CD4-positive, alpha-beta T cell treated with Interleukin-4 for 1 hour (primary cell): ENCODE data around the gene BRF1.

Experiments used
- DNase-seq, 2 donors: peaks; one replicate each; pipeline ENCODE4 v3.0.0-alpha.2; 2020 to 2022

BRF1 gene

DNA sequence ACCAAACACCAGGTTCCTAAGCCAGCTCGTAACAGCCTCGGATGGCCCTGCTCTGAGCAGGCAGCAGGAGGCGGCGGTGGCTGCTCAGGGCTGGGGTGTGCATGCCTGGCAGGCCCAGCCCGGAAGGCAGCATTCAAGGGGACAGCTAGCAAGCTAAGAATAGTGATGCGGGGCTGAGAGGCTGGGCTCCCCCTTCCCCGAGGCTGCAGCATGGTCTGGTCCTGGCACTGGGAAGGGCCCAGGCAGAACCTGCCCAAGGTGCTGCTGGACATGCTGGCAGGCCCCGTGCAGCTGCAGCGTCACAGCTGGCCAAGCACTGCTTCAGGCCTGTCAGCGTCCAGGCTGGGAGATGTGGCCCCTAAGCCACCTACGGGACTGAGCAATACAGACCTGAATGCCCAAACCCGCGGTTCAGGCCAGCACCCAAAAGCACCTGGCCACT lies 93.3 kb downstream of the BRF1 start:
- no peak for DNase-seq

DNA sequence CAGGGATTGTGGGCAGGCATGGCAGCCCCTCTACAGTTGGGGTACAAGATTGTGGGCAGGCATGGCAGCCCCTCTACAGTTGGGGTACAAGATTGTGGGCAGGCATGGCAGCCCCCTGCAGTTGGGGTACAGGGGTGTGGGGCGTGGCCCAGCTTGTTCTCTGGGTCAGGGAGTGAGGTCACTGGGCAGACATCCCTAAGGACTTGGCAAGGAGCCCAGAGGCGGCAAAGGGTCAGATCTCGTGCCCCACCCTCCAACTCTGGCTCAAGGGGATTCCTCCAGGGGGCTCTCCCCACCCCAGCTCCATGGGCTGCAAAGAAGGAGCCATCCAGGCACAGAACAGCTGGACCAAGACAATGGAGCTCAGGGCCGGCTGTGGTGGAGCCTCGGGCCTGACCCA lies 93.9 kb downstream of the BRF1 start:
- DNase-seq, result no peak

DNA sequence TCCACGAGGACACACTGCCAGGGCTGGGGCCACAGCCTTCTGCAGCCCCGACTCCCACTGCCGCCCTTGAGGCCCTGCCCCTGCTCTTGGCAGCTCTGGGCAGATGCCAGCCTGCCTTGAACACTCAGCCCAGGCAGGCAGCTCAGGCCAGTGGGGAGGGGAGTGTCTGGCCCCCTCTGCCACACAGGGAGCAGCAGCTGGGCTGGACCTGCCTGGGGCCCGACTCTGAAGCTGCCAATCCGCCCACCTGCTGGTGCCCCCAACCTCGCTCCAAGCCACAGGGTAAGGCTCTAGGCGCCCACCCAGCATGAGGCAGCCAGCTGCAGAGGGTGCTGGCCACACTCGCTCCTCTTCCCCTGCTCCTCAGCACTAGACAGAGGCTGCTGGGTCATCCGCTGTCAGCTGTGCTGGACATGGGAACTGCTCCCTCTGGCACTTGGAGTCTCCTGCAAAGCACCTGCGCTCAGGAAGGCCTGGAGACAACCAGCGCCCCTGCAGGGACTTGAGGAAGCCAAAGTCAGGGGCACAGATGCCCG lies 95.1 kb downstream of the BRF1 start:
- DNase-seq, result no peak

DNA sequence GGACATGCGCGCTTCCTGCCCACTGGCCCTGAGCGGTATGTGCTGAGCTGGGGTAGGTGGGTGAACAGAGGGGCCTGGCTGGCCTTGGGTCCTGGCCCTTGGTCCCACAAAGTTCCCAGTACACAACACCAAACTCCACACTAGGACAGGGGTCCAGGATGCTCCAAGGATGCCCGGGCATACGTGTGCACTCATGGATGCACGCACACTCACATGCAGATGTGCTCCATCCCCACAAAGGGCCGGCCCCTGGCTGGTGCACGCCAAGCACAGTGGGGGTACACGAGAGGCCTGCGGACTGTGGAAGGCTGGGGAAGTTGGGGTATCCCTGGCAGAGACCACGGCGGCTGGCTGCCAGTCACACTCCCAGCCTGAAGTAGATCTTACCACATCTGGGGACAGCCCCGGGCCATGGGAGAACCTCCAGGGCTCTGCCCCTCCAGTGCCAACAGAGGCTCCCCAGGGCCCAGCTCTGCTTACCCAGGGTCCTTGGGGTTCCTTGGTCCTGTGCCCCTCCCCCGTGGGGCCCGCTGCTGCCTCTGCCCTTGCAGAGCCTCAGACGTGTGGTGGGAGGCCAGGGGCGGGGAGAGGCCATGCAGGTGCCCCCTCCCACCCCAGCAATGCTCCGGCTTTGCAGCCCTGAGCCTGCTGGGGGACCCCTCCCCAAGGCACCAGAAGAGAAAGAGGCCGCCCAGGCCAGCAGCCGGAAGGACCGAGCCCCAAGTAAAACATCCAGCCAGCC lies 95.7 kb downstream of the BRF1 start:
- DNase-seq, result no peak

DNA sequence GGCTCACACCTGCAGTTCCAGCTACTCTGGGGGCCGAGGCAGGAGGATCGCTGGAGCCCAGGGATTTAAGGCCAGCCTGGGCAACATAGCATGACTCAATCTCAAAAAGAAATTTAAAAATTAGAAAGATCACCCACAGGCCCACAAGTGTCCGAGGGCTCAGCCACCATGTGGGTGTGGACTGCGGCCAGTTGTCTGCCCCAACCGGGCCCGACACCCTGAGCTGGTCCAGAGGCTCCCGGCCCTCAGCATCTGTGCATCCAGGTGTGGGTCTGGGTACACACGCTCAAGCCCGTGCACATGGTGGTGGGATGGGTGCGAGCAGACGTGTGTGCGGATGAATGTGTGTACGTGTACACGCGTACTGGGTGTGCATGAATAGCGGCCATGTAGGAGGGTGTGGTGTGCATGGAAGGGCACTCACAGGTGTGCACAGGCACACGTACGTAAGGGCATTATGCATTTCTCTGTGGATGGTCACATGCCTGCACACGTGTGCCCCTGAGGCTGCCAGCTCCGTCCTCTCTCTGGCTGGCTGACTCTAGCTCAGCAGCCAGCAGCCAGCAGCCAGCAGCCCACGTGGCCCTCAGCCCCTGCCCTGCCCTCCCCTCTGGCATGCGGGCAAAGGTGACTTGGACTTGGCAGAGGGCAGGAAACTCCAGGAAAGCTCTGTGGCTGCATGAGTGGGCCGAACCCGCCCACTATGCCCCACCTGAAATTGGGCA lies 96.4 kb downstream of the BRF1 start:
- DNase-seq, result no peak

DNA sequence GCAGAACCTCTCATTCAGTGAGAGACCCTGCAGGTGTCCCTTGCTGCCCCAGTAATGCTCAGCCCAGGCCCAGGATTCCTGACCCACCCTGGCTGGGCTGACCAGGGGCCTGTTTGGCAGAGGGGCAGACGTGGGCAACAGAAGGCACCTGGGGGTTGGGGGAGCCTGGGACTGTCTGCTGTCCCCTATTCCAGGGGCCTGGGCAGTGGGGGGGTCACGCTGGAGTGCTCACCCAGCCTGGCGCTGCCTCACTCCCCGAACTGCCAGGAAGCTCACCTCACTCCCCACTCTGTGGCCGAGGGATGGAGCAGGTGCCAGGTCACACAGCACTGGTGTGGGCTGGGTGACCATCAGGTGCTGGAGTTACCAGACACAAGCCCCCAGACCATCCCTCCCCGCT lies 97.1 kb downstream of the BRF1 start:
- no peak for DNase-seq

DNA sequence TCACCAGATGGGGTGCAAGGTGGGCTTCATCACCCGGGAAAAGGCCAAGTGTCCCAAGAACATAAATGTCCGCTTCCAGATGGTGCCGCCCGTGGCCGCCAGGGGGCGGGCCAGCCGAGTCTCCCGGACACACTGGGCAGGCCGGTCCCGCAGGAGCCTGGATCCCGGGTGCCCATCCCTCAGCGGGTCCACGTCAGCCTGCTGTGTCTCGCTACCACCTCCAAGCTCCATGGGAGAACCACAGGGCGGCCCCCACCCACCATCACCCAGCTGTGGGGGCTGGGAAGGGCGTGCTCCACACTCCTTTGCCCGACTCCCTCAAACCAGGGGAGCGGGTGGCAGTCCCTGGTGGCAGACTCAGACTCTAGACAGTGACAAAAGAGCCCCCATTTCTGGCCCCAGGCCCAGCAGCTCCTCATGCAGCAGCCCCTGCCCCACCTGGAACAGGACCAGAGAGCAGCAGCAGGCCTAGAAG lies 97.7 kb downstream of the BRF1 start:
- peak; percentile 53 to 57 for DNase-seq

DNA sequence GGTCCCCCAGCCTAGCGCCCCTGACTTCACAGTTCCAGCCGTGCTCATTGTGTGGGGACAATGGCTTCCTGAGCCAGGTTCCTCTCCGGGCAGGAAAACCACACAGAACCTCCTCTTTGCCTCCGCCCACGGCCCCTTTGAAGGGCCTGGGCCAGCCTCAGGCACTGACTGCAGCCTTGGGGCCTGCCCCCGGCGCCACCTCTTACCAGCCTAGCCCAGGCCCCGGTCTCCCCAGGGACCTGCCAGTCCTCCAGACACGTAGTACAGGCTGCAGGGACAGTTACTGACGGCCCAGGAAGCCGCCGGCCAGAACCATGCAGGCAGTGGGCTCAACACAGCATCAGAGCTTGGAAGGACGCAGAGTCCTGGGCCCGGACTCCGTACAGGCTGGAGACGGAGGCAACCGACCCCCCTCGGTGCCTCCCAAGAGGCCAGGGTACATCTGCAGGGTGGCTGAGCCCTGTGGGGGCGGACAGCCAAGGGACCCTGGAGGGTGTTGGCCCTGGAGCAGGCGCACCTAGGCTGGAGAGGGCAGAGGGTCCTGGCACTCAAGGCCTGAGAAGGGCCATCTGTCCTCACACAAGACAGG lies 98.8 kb downstream of the BRF1 start:
- peak; percentile 23 to 28 for DNase-seq

DNA sequence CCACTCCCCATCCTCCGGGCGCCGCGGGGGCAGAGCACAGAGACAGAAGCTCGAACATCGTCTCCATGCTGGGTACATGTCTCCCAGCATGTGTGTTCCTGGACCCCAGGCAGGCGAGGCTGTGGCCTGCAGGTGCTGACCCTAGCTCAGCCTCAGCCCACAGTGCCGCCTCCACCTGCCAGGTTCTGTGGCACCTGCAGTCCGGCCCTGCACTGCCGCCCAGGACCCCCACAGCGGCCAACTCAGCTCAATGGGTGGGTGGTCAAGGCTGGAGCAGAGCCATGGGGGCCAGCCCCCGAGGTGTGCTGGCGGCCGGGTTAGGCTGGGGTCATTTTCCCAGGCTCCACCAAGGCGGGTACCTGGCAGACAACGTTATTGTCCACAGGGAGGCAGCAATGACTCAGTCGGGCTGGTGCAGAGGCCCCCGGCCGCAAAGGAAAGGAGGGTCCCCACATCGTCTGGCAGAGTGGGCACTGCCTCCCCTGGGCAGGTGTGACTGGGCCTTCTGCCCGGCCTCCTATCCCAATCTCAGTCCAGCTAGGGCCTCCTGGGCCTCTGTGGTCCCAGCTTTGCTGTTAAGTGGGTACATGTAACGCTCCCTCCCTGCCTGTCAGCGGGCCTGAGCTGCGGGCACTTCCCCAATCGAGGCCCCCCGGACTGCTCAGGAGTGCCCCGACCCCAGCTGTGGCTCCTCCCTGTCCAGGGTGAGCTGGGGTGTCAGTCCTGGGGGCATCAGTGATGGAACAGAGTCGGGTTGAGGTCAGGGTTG lies 99.5 kb downstream of the BRF1 start:
- DNase-seq, result no peak

DNA sequence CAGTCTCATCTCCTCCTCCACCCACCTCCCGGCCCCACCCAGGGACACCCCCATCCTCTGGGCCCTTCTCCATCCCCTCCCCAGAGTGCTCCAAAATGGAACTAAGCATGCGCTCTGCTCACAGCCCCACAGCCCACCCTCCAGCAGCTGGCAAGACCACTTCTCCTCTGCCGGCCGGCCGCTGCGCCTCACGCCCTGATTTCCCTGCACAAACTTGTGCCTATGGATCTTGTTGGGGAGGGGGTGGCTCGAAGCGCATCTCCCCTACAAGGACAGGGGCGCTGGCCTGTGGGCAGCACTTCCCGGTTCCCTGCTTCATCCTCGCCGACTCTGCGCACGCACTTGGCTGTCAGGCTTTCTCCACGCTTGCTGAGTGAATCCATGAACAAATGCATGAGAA lies 100.2 kb downstream of the BRF1 start:
- DNase-seq, result no peak

DNA sequence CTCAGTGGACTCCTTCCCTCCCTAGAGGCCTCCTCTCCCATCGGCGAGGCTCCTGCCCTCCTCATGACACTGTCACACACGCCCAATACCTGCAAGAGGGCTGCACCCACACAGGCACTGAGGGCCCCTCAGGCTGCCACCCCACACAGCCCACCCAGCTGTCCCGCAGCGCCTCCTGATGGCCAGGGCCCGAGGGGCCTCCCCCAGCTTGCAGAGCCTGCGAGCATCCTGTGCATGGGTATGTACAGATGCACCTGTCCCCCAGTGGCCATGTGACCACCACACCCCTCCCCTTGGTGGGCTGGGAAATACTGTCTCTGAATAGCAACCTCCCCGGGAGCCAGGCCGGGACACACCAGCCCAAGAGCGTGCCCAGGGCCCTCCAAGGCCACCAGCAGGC lies 100.7 kb downstream of the BRF1 start:
- DNase-seq, result no peak

DNA sequence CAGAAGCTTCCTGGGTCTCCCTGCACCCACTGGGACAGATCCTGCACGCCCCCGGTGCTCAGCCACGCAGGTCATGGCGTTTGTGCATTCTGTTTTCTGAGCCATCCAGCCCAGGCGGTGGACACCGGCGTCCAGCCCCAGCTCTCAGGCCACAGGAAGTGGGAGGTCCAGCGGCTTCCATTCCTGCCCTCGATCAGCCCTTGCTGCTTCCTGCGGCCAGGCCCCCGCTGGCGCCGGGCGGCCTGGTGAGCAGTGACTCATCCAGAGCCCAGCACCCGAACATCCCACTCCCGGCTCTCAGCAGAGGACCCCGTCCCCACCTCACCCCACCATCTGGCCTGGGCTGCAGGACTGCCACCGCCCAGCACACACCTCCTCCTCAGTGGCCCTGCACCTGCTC lies 101.7 kb downstream of the BRF1 start:
- no peak for DNase-seq

DNA sequence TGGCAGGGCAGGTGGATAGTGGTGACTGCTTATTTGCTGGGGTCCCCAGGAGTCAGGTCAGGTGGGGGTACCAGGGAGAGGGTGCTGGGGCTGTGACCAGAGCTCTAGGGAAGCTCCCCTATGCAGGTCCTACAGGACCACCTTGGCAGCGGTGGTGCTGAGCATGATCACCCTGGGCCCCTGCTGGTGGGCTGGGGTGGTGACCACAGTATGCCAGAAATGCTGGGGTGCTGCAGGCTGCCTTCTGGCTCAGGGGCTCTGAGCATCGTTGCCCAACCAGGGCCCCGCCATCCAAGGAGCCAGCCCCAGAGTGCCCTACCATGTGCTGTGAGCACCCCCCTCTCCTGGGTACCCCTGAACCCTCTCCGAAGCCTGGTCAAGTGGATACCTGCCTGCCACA lies 102.2 kb downstream of the BRF1 start:
- DNase-seq, result no peak

DNA sequence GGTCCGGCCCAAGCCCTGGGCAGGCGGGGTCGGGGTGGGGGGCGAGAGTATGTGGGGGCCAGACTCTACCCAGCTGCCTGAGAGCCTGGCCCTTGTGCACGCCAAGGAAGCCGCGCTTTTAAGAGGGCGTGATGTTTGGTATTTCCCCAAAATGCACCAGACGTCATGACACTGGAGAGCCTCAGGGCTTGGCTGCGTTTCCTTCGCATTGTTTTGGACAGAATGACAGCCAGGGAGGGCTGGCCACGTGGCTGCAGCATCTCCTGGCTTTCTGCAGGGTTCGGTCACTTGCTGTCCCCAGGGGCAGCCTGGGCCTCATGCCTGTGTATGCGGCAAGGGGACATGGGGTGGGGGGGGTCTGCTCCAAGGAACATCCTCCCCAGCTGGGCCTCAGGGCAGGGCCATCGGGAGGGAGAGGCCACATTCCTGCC lies 103.6 kb downstream of the BRF1 start:
- DNase-seq, result peak in 1 of 2 donors; percentile 22

DNA sequence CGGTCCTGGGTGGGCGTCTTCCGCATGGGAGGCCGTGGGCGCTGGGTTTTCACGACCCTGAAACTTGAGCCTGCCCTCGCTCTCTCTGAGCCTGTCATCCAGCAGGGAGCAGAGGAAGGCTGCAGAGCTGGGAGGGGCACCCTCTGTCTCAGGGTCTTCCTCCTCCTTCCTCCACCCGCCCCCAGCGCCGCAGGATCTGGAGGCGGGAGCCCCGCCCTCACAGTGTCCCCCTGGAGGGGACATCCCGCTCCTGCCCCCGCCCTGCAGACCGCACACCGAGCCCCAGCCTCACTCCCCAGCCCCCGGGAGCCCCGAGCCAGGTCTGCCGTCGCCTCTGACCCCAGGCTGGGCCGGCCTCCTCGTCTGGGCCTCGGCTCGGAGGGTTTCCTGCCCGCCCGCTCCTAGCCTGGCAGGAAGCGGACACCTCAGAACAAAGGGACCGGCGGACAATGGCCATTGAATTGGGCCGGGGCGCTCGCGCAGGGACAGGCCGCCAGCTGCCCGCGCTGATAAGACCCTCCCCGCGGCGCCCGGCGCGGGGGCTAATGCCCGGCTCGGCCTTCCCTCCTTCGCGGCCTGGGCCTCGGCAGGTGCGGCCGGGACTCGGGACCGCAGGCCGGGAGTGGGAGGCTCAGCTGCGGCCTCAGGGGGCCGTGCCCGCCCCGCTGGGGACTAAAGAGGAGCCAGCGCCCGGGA lies 104.4 kb downstream of the BRF1 start:
- no peak for DNase-seq

DNA sequence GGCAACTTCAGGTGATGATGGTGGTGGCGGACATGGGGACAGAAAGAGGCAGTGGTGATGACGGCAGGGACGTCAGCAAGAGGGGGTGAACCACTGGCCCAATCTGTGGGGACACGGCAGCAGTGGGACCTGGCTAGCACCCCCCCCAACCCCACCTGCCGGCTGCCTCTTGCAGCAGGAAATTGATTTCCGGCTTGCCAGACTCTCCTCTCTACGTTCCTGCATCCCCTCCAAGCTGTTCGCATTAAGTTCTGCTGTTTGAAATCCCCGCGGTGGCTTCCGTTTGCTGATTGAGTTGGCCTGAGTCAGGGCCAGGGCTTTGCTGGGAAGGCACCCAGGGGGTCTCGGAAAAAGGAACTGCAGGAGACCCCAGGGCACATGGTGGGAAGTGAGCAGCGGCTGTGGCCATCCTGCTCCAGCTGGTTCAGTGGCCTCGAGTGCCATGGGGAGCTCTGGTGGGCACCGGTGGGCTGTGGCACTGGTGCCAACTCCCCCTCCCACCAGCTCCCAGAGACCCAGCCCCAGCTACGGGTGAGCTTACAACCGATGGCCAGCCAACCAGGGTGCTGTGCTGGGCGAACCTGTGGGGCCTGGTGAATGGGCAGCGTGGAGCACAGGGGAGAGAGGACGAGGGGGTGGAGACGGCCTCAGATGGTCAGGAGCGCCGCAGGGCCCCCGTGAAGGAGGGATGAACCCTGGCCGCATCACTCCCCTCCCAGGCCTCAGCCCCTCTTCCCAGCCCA lies 105.1 kb downstream of the BRF1 start:
- DNase-seq, result peak in 1 of 2 donors; percentile 27

DNA sequence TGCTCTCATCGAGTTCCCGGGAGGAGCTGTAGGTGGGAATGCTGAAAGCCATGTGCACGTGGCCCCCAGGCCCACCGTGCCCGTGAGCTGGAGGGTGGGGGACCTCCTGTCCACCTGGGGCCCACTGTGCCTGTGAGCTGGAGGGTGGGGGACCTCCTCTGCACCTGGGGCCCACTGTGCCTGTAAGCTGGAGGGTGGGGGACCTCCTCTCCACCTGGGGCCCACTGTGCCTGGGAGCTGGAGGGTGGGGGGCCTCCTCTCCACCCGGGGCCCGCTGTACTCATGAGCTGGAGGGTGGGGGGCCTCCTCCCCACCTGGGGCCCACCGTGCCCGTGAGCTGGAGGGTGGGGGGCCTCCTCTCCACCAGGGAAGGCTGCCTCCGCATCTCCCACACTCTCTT lies 105.8 kb downstream of the BRF1 start:
- DNase-seq, result no peak

DNA sequence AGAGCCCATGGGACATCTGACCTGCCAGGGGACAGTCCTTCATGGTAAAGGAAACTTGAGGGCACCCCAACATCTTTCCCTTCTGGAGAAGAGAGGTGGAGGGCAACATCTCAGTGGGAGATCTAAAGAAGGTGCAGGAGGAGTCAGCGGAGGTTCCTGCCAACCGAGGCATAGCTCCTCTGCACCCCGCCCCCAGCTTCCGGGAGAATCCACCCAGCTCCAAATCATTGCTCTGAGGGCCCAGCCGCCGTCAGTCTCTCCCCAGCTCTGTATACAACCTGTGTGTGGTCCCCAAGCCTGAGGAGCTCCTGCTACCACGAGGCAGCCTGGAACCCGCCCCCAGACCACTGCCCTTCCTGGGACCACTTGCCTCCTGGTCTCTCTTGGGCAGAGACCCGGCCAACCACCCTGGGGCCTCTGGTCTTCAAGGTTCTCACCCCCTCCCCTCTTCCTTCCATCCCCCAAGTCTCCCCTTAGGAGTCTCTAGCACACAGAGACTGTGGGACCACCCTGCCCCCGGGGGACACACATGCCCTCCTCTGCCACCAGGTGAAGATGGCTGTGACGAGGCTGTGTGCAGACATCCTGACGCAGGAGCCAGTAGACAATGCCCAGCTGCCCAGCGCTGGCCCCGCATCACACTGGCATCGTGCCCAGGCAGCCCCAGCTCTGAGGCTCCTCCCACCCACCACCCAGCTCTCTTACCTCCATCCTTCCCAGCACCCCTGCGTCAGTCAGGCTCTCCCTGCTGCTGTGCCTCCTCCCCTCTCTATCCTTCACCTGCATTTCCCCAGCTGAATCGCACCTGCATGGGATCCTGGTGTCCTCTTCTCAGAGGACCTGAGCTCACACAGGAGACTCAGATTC lies 106.7 kb downstream of the BRF1 start:
- peak in 1 of 2 donors; percentile 34 for DNase-seq

DNA sequence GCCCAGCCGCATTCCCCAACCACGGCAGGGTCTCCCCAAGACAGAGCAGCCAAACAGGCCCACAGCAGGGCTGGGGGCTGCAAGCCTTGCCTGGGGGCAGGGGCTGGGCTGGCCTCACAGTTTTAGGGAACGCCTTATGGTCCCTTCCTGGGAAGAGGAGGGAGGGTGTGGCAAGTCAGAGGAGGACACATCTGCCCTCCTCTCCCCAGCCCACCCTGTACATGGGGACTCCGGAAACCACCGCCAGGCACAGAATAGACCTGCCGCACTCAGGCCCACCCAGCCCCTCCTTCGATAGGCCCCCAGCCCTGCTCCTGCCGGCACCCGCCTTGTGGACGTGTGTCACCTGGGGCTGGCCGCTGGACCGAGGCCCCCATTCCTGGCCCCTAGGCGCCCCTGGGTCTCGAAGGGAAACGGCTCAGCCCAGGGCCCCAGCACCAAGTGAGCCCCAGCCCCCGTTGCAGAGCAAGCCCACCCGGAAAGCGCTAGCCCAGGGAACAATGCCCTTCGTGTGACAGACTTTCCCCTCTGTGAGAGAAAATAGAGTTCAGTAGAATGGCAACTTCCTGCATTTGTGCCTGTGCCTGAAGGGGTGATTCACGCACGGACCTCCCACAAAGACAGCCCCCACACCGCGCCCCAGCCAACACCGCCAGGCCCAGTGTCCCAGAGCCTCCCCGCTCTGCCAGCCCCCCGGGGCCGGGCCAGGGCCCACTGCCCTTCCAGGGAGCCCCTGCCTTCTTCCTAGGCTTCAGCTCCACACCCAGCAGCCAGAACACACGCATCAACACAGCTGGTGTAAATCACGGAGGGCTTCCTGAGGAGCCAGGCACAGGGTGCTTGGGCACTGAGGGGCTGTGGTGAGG lies 107.7 kb downstream of the BRF1 start:
- DNase-seq, result no peak
